Brain microvascular endothelial cell (primary cell): ENCODE data around the gene MACROD1.

Experiments
- DNase-seq: peaks from one replicate; pipeline ENCODE4 v3.0.0-alpha.2; 2020
- H3K27ac ChIP-seq: fragments of 250-450 bp; sonication (Bioruptor Pico); 2 replicates; pipeline ENCODE4 v1.5.1; 2020; ENCODE audit warnings: mild to moderate bottlenecking, moderate library complexity
- H3K27me3 ChIP-seq: fragments of 250-450 bp; sonication (Bioruptor Pico); replicated peaks from 2 replicates; pipeline ENCODE4 v1.5.1; 2020; ENCODE audit warnings: mild to moderate bottlenecking
- H3K36me3 ChIP-seq: fragments of 250-450 bp; sonication (Bioruptor Pico); replicated peaks from 2 replicates; pipeline ENCODE4 v1.5.1; 2020; ENCODE audit warnings: mild to moderate bottlenecking
- H3K4me3 ChIP-seq: 2 replicates; pipeline ENCODE4 v1.5.1; 2011; ENCODE audit warnings: low read depth, mild to moderate bottlenecking, control low read depth, low read length, moderate library complexity
- CTCF ChIP-seq: IDR thresholded peaks from 2 replicates; pipeline ENCODE4 v1.5.1; 2011; ENCODE audit warnings: low read depth, mild to moderate bottlenecking, moderate library complexity, low read length, control low read depth, inconsistent platforms; ENCODE audit errors: missing control alignments
- in situ Hi-C: cut with HindIII; loops from 2 replicates; pipeline ENCODE4 v1.10.0; 2017; ENCODE audit warnings: low sequenced_read_pairs, low pct_ligation_motif_present

Gene MACROD1

GRCh38 chr11:64021757-64022093 is 144.2 kb downstream of the MACROD1 start:
- in situ Hi-C loops: no loop called here
- H3K27ac ChIP-seq: no peak overlapping the region
- H3K27me3 ChIP-seq: no peaks in the 10 kb centered on the region
- no peak for TF ChIP-seq CTCF
- H3K4me3 ChIP-seq: no peak overlapping the region
- no peak for DNase-seq
- no peaks in the 10 kb centered on the region for H3K36me3 ChIP-seq

DNA sequence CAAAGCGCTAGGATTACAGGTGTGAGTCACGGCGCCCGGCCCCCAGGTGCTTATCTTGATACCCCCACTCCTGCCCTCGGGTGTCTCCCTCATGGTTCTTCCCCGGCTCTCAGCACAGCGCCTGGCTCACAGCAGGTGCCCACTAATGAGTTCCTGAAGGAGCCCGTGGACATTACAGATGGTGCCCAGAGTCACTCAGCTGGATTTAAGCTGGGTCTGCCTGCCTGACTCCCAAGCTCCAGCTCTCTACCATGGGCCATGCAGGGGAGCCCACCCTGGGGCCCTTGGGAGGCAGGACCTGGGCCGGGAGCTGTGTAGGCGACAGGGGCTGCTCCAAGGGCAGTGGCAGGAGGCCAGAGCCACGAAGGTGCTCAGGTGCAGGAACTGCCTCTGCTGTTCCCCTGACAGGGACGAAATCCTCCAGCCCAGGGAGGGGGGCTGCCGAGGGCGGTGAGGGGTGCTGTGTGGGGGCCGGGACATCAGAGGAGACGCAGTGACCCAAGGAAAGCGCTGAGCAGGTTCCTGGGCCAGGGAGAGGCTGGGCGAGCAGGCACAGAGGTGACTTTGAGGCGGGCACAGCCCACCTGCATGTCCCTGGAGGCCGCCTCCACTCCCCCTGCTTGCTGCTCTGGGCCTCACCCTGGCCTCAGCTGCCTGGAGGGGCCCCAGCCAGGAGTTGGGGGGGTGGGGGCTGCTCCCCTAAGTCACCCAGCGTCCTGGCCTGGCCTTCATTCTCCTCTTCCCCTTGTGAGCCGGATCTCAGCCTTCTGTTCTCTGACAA is 144.7 kb downstream of the MACROD1 start:
- TF ChIP-seq CTCF: no peak
- no peak overlapping the region for H3K4me3 ChIP-seq
- in situ Hi-C loops: no loop called here
- H3K36me3 ChIP-seq: no peaks in the 10 kb centered on the region
- DNase-seq: no peak
- no peak overlapping the region for H3K27ac ChIP-seq
- H3K27me3 ChIP-seq: no peaks in the 10 kb centered on the region

DNA sequence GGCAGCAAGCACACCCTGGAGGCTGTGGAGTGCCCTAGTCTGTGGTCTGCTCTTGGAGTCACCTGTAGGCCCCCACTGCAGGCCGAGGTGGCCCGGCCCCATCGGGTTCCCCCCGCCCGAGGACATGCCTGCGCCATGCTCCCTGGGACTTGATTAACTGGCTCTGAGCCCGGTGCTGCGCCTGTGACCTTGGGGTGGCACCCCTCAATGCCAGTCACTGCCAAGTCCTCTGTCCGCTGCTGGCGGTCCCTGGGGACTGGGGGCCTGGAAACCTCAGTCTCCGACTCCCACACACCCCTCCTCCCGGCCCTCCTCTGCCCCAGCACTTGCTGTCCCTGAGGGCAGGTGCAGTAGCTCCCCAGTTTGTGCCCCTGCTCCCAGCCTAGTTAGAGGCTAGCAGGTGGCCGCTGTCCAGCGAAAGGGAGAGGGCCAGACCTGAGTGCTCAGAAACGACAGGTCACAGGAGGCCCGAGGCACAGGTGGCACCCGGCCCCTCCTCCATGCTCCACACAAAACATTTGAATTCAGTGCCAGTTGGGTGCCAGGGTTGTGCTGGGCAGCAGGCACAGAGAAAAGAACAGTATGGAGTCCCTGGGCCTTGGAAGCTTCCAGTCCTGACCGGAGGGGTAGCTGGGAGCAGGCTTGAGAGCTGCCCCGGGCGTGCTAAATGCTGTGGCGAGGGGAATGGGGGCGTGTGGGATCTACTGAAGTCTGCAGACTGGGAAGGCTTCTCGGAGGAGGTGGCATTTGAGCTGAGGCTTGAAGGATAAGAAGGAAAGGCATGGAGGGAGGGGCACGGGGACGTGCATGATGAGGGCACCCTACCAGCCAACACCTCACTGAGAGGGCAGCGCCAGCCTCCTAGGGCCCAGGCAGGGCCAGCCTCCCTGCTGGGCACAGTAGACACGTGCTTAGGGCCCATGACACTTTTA is 146.5 kb downstream of the MACROD1 start:
- no peak overlapping the region for H3K4me3 ChIP-seq
- DNase-seq: no peak

GRCh38 chr11:64018310-64018709 is 147.6 kb downstream of the MACROD1 start:
- TF ChIP-seq CTCF: no peak
- in situ Hi-C loops: no loop called here
- H3K27me3 ChIP-seq: no peaks in the 10 kb centered on the region
- no peak overlapping the region for H3K27ac ChIP-seq
- no peak overlapping the region for H3K4me3 ChIP-seq
- no peak for DNase-seq
- H3K36me3 ChIP-seq: no peaks in the 10 kb centered on the region

More for the DNA sequence above, 146.5 kb downstream of the MACROD1 start:
- Histone ChIP-seq H3K27ac (no peak overlapping the region), H3K27me3 (no peaks in the 10 kb centered on the region), H3K36me3 (no peaks in the 10 kb centered on the region)
- no peak for TF ChIP-seq CTCF
- in situ Hi-C loops: no loop called here

GRCh38 chr11:64017945-64018224 is 148.0 kb downstream of the MACROD1 start:
- H3K27ac ChIP-seq: no peak overlapping the region
- no peaks in the 10 kb centered on the region for H3K36me3 ChIP-seq
- no peak for TF ChIP-seq CTCF
- DNase-seq: no peak
- no peaks in the 10 kb centered on the region for H3K27me3 ChIP-seq
- H3K4me3 ChIP-seq: no peak overlapping the region
- in situ Hi-C loops: no loop called here
